GM12878 (cell line): Measurements from ENCODE around the gene CDC14B. TPM values are rescaled to one million over a fixed set of nuclear protein-coding genes. Genes with fewer than 3 reads are reported as not detected.
A peak's percentile ranks its signal among the peaks of the same experiment; 100 is the strongest.

Source experiments
- ATAC-seq: fragments of 200-7000 bp; cut with Tn5 transposase; 3 replicates; pipeline ENCODE4 v1.9.1; 2020; ENCODE audit warnings: mild to moderate bottlenecking, moderate library complexity
- BruUV-seq: library from RNA; stranded (reverse); fragments of 400-500 nt; replicated peaks from 2 replicates; lab custom pipeline; 2021; lab: Mats Ljungman, UMichigan
- CTCF ChIA-PET: fragments of 300-600 bp; sonication (Branson Sonifier 250); formaldehyde crosslinking; extraction: SDS; loops from one replicate; lab custom pipeline; 2021; ENCODE audit warnings: inconsistent platforms; lab: Yijun Ruan, JAX
- POLR2A ChIA-PET: fragments of 350-600 bp; formaldehyde crosslinking; extraction: SDS; loops from one replicate; lab custom pipeline; 2021; ENCODE audit warnings: inconsistent platforms; lab: Charles Lee
- RAD21 ChIA-PET: fragments of 300-600 bp; sonication (Branson Sonifier 250); formaldehyde crosslinking; loops from one replicate; lab custom pipeline; 2023; ENCODE audit warnings: antibody characterized with exemption; ENCODE audit not compliant: unreplicated experiment; lab: Charles Lee
- SMC1A ChIA-PET: fragments of 300-600 bp; sonication (Branson Sonifier 250); formaldehyde crosslinking; loops from one replicate; lab custom pipeline; 2023; ENCODE audit not compliant: unreplicated experiment, uncharacterized antibody; lab: Charles Lee
- DNase-seq: peaks from one replicate; pipeline ENCODE4 v3.0.0-alpha.2; 2011; ENCODE audit warnings: low read depth, low spot score
- FAIRE-seq: peaks from 3 replicates; lab custom pipeline; 2011; peaks lifted over from hg19 to GRCh38; lab: Jason Lieb, UNC
- H2AFZ ChIP-seq: 2 replicates; pipeline ENCODE4 v1.6.0; 2011; ENCODE audit warnings: low read depth, low read length, control low read depth; ENCODE audit not compliant: control insufficient read depth
- H3K27ac ChIP-seq: 2 replicates; pipeline ENCODE4 v1.5.1; 2011; ENCODE audit warnings: control low read depth; ENCODE audit not compliant: control insufficient read depth, insufficient read depth
- H3K27me3 ChIP-seq, 2 experiments: replicated peaks in 1 of 2; 2 replicates each; pipeline versions ENCODE4 v1.6.0 to v1.6.1; 2011; ENCODE audit warnings: low read length in 1 of 2; ENCODE audit not compliant: control insufficient read depth in 2 of 2, insufficient read depth in 2 of 2
- H3K36me3 ChIP-seq, 2 experiments: 2 replicates each; pipeline ENCODE4 v1.5.1; 2011; ENCODE audit warnings: low read length in 1 of 2; ENCODE audit not compliant: control insufficient read depth in 2 of 2, insufficient read depth in 2 of 2
- H3K4me1 ChIP-seq: 2 replicates; pipeline ENCODE4 v1.6.1; 2011; ENCODE audit warnings: mild to moderate bottlenecking, low read length, moderate library complexity, mixed read lengths; ENCODE audit not compliant: control insufficient read depth, insufficient read depth
- H3K4me2 ChIP-seq: 2 replicates; pipeline ENCODE4 v1.6.0; 2011; ENCODE audit warnings: control low read depth; ENCODE audit not compliant: control insufficient read depth, insufficient read depth
- H3K4me3 ChIP-seq: fragments of 200-600 bp; sonication (generic); 2 replicates; pipeline ENCODE4 v1.5.1; 2016
- H3K79me2 ChIP-seq: 2 replicates; pipeline ENCODE4 v1.6.0; 2011; ENCODE audit warnings: low read length; ENCODE audit not compliant: control insufficient read depth, insufficient read depth
- H3K9ac ChIP-seq: 2 replicates; pipeline ENCODE4 v1.8.0; 2011; ENCODE audit warnings: low read length, control low read depth, mixed read lengths; ENCODE audit not compliant: control insufficient read depth, insufficient read depth
- H3K9me3 ChIP-seq: replicated peaks from 3 replicates; pipeline ENCODE4 v1.5.1; 2011; ENCODE audit warnings: mild to moderate bottlenecking, low read length; ENCODE audit not compliant: control insufficient read depth, insufficient read depth
- H4K20me1 ChIP-seq: 2 replicates; pipeline ENCODE4 v1.6.0; 2011; ENCODE audit not compliant: control insufficient read depth, insufficient read depth
- ATF7 ChIP-seq: fragments of 450-650 bp; IDR thresholded peaks from 2 replicates; pipeline ENCODE4 v1.6.1; 2016; ENCODE audit warnings: low read depth, mild to moderate bottlenecking
- IRF4 ChIP-seq: IDR thresholded peaks from 2 replicates; pipeline ENCODE4 v1.6.1; 2011; ENCODE audit warnings: low read depth, low read length
- NFIC ChIP-seq: IDR thresholded peaks from 2 replicates; pipeline ENCODE4 v1.6.1; 2012; ENCODE audit warnings: low read depth, mild to moderate bottlenecking, inconsistent platforms, low read length, moderate library complexity
- SIX5 ChIP-seq: IDR thresholded peaks from 2 replicates; pipeline ENCODE4 v1.6.1; 2011; ENCODE audit warnings: mild to moderate bottlenecking, low read depth, low read length, moderate library complexity; ENCODE audit not compliant: severe bottlenecking
- WGBS: methylation state at CpG from one replicate; pipeline ENCODE4 v1.1.6; 2016; ENCODE audit warnings: low lambda C conversion rate; ENCODE audit not compliant: insufficient replicate concordance, insufficient coverage; ENCODE audit errors: missing lambda C conversion rate; 5-methylcytosine and 5-hydroxymethylcytosine counted together
- in situ Hi-C: fragments of 300-500 bp; cut with MboI; formaldehyde crosslinking; loops from 9 replicates; pipeline ENCODE4 v1.14.3; 2018; ENCODE audit warnings: mixed read lengths
- intact Hi-C: fragments of 100-400 bp; cut with micrococcal nuclease; formaldehyde crosslinking; loops from one replicate; pipeline ENCODE4 v1.14.2; 2022; ENCODE audit not compliant: unreplicated experiment
- polyA plus RNA-seq, 11 experiments: library from polyadenylated mRNA; depleted of rRNA in 4 of 11; unstranded in 6 of 11; stranded (reverse) in 5 of 11; fragments of >200 nt; fragmentation: Nextera tagmentation in 4 of 11; fragmentation: Illumina TruSeq in 1 of 11; extraction: Ambion mirVana in 4 of 11; extraction: Trizol in 1 of 11; gene quantifications; 1 replicate in 1 of 11; 2 replicates in 10 of 11; pipeline versions ENCODE4 v1.2.1 to v1.2.3, GENCODE V29; 2011 to 2016; ENCODE audit warnings: inconsistent platforms in 2 of 11, missing spikeins in 2 of 11, low read depth in 1 of 11
- total RNA-seq, 4 experiments: library from RNA; depleted of rRNA in 3 of 4; stranded (reverse); fragments of >200 nt in 3 of 4; fragmentation: Illumina TruSeq in 1 of 4; extraction: Trizol in 1 of 4; gene quantifications; 2 replicates each; pipeline versions ENCODE4 v1.2.1 to v1.2.3, GENCODE V29; 2013 to 2021

The CDC14B gene
- total and polyA plus RNA-seq, 10 of the 15 experiments (the other 5 are each of a cell fraction or from before 2014, with no cell fraction given): 3.7 to 11.7 (median 6.2) TPM

GRCh38 chr9:96603305-96604003 is 16.2 kb downstream of the CDC14B start:
- DNase-seq (no peak), FAIRE-seq (no peak), ATAC-seq (no peak)
- no peak for TF ChIP-seq SIX5
- Histone ChIP-seq H2AFZ (no peak overlapping the region), H3K4me1 (no peaks in the 10 kb centered on the region), H3K27ac (no peak overlapping the region), H3K27me3 (no peaks in the 10 kb centered on the region), H3K79me2 (no peaks in the 10 kb centered on the region), H4K20me1 (no peaks in the 10 kb centered on the region), H3K9me3 (no peaks in the 10 kb centered on the region), H3K4me3 (no peak overlapping the region), H3K36me3 (no peaks in the 10 kb centered on the region), H3K4me2 (no peak overlapping the region), H3K9ac (no peak overlapping the region)
- intact Hi-C loops: no loop called here
- no TSS peak for BruUV-seq
- 61% methylated on average over 8 of the region's 8 CpGs for WGBS
- CTCF ChIA-PET: no interaction called here
- POLR2A ChIA-PET: no interaction called here
- SMC1A ChIA-PET: no interaction called here
- RAD21 ChIA-PET: no interaction called here
- in situ Hi-C loops: no loop called here

- RAD21 ChIA-PET: no interaction called here
- CTCF ChIA-PET: no interaction called here
- no peak for TF ChIP-seq IRF4
- TF ChIP-seq ATF7: 0 out of 2 replicates have a peak, but pooled peaks have one; percentile 36
- TF ChIP-seq NFIC: no peak
- BruUV-seq: no TSS peak
- no peaks in the 10 kb centered on the region for H3K4me1 ChIP-seq
- no peaks in the 10 kb centered on the region for H3K79me2 ChIP-seq
- H3K27me3 ChIP-seq: no peaks in the 10 kb centered on the region
- no peak overlapping the region for H3K9ac ChIP-seq
- in situ Hi-C loops: no loop called here
- POLR2A ChIA-PET: no interaction called here
- SMC1A ChIA-PET: no interaction called here
- H3K27ac ChIP-seq: no peak overlapping the region
- intact Hi-C loops: no loop called here
- no peak overlapping the region for H3K4me2 ChIP-seq
- FAIRE-seq (no peak), DNase-seq (no peak), ATAC-seq (no peak)
- H3K9me3 ChIP-seq: no peaks in the 10 kb centered on the region
- 100% methylated on average over 4 of the region's 5 CpGs for WGBS
- H2AFZ ChIP-seq: no peak overlapping the region
- H3K36me3 ChIP-seq: no peaks in the 10 kb centered on the region
- no peaks in the 10 kb centered on the region for H4K20me1 ChIP-seq
- no peak overlapping the region for H3K4me3 ChIP-seq
These were observed 20.3 kb downstream of the CDC14B start for GRCh38 chr9:96599298-96599697.
